H9 (cell line): Measurements from ENCODE around the gene MAPK11. TPM values are rescaled to one million over a fixed set of nuclear protein-coding genes. Genes with fewer than 3 reads are reported as not detected.

Experiments used
- DNase-seq: peaks from one replicate; pipeline ENCODE4 v3.0.0-alpha.2; 2017
- H2AFZ ChIP-seq: one replicate; pipeline ENCODE4 v1.6.1; 2013; ENCODE audit warnings: mild to moderate bottlenecking, low read length, control low read depth, moderate library complexity
- H2AK5ac ChIP-seq: 2 replicates; pipeline ENCODE4 v1.6.1; 2013; ENCODE audit warnings: low read length, control low read depth, mixed read lengths; ENCODE audit not compliant: insufficient read length
- H2BK120ac ChIP-seq: one replicate; pipeline ENCODE4 v1.6.1; 2013; ENCODE audit warnings: low read depth, mild to moderate bottlenecking, low read length, control low read depth, inconsistent platforms; ENCODE audit not compliant: poor library complexity, severe bottlenecking
- H2BK12ac ChIP-seq: 2 replicates; pipeline ENCODE4 v1.6.1; 2013; ENCODE audit warnings: low read length, control low read depth, mixed read lengths, low read depth; ENCODE audit not compliant: insufficient read length
- H2BK15ac ChIP-seq: 2 replicates; pipeline ENCODE4 v1.6.1; 2013; ENCODE audit warnings: low read depth, low read length, control low read depth
- H2BK20ac ChIP-seq: one replicate; pipeline ENCODE4 v1.6.1; 2013; ENCODE audit warnings: low read depth, mild to moderate bottlenecking, low read length, control low read depth, inconsistent platforms; ENCODE audit not compliant: poor library complexity, severe bottlenecking
- H2BK5ac ChIP-seq: 2 replicates; pipeline ENCODE4 v1.6.1; 2013; ENCODE audit warnings: low read length, control low read depth, mixed read lengths; ENCODE audit not compliant: insufficient read length
- H3K14ac ChIP-seq: 2 replicates; pipeline ENCODE4 v1.6.1; 2013; ENCODE audit warnings: low read length, control low read depth; ENCODE audit not compliant: insufficient read depth
- H3K18ac ChIP-seq: 2 replicates; pipeline ENCODE4 v1.6.1; 2013; ENCODE audit warnings: low read depth, mild to moderate bottlenecking, mixed read lengths, low read length, control low read depth; ENCODE audit not compliant: insufficient read length
- H3K23ac ChIP-seq: 2 replicates; pipeline ENCODE4 v1.6.1; 2013; ENCODE audit warnings: low read length, control low read depth, mixed read lengths, low read depth; ENCODE audit not compliant: insufficient read length
- H3K23me2 ChIP-seq: 2 replicates; pipeline ENCODE4 v1.6.1; 2013; ENCODE audit warnings: low read depth, mild to moderate bottlenecking, mixed read lengths, low read length, control low read depth; ENCODE audit not compliant: insufficient read length, poor library complexity, severe bottlenecking
- H3K27ac ChIP-seq: 2 replicates; pipeline ENCODE4 v1.5.1; 2013; ENCODE audit warnings: low read length, control low read depth, mixed read lengths, low read depth; ENCODE audit not compliant: insufficient read length
- H3K27me3 ChIP-seq: 2 replicates; pipeline ENCODE4 v1.6.1; 2013; ENCODE audit warnings: low read length, control low read depth, inconsistent platforms; ENCODE audit not compliant: insufficient read depth
- H3K4ac ChIP-seq: 2 replicates; pipeline ENCODE4 v1.6.1; 2013; ENCODE audit warnings: low read depth, mild to moderate bottlenecking, control low read depth, inconsistent platforms, low read length, moderate library complexity
- H3K4me1 ChIP-seq: 2 replicates; pipeline ENCODE4 v1.6.1; 2013; ENCODE audit warnings: low read length, control low read depth, inconsistent platforms; ENCODE audit not compliant: insufficient read depth
- H3K4me2 ChIP-seq: 2 replicates; pipeline ENCODE4 v1.6.1; 2013; ENCODE audit warnings: low read length, control low read depth, mixed read lengths; ENCODE audit not compliant: insufficient read length, insufficient read depth
- H3K56ac ChIP-seq: 2 replicates; pipeline ENCODE4 v1.6.1; 2013; ENCODE audit warnings: low read depth, mild to moderate bottlenecking, mixed read lengths, low read length, control low read depth; ENCODE audit not compliant: insufficient read length
- H3K79me1 ChIP-seq: 2 replicates; pipeline ENCODE4 v1.6.1; 2013; ENCODE audit warnings: low read depth, mild to moderate bottlenecking, moderate library complexity, low read length, control low read depth, inconsistent platforms; ENCODE audit not compliant: insufficient read depth, poor library complexity, severe bottlenecking
- H3K79me2 ChIP-seq: 2 replicates; pipeline ENCODE4 v1.6.1; 2013; ENCODE audit warnings: low read length, control low read depth, inconsistent platforms; ENCODE audit not compliant: insufficient read depth
- H3K9ac ChIP-seq: 2 replicates; pipeline ENCODE4 v1.6.1; 2013; ENCODE audit warnings: low read length, control low read depth, mixed read lengths; ENCODE audit not compliant: insufficient read length; ENCODE audit errors: extremely low read depth
- H3K9me3 ChIP-seq: one replicate; pipeline ENCODE4 v1.6.1; 2013; ENCODE audit warnings: low read depth, low read length, inconsistent platforms; ENCODE audit not compliant: control insufficient read depth
- H3T11ph ChIP-seq: one replicate; pipeline ENCODE4 v1.6.1; 2013; ENCODE audit warnings: mild to moderate bottlenecking, low read length, control low read depth, inconsistent platforms
- H4K20me1 ChIP-seq: one replicate; pipeline ENCODE4 v1.6.1; 2013; ENCODE audit not compliant: control insufficient read depth, insufficient read length, insufficient read depth
- H4K5ac ChIP-seq: 2 replicates; pipeline ENCODE4 v1.6.1; 2013; ENCODE audit warnings: low read depth, mild to moderate bottlenecking, mixed read lengths, low read length, control low read depth; ENCODE audit not compliant: insufficient read length
- H4K8ac ChIP-seq: replicated peaks from 2 replicates; pipeline ENCODE4 v1.6.1; 2013; ENCODE audit warnings: low read length, control low read depth, mixed read lengths, low read depth; ENCODE audit not compliant: insufficient read length
- H4K91ac ChIP-seq: 2 replicates; pipeline ENCODE4 v1.6.1; 2013; ENCODE audit warnings: low read depth, mild to moderate bottlenecking, moderate library complexity, mixed read lengths, low read length, control low read depth; ENCODE audit not compliant: insufficient read length
- H3K27ac Mint-ChIP-seq, 3 experiments: 2 replicates in 2 of 3; 3 replicates in 1 of 3; pipeline ENCODE4 v1.8.0; 2020 to 2021; ENCODE audit warnings: mixed read lengths in 3 of 3, mild to moderate bottlenecking in 1 of 3, moderate library complexity in 1 of 3
- H3K27me3 Mint-ChIP-seq: 2 replicates; pipeline ENCODE4 v1.8.0; 2021; ENCODE audit warnings: low read depth, mild to moderate bottlenecking, moderate library complexity, mixed read lengths
- H3K36me3 Mint-ChIP-seq, 3 experiments: 2 replicates in 2 of 3; 3 replicates in 1 of 3; pipeline ENCODE4 v1.8.0; 2020 to 2021; ENCODE audit warnings: low read depth in 3 of 3, mixed read lengths in 3 of 3; ENCODE audit not compliant: insufficient read depth in 1 of 3
- H3K4me1 Mint-ChIP-seq, 2 experiments: 2 replicates each; pipeline ENCODE4 v1.8.0; 2020; ENCODE audit warnings: mixed read lengths in 2 of 2
- H3K4me3 Mint-ChIP-seq, 2 experiments: 2 replicates in 1 of 2; 3 replicates in 1 of 2; pipeline ENCODE4 v1.8.0; 2020 to 2021; ENCODE audit warnings: mild to moderate bottlenecking in 2 of 2, mixed read lengths in 2 of 2, moderate library complexity in 1 of 2
- H3K9me3 Mint-ChIP-seq, 2 experiments: 2 replicates in 1 of 2; 3 replicates in 1 of 2; pipeline ENCODE4 v1.8.0; 2020; ENCODE audit warnings: mild to moderate bottlenecking in 2 of 2, mixed read lengths in 2 of 2, moderate library complexity in 1 of 2
- CTCF ChIP-seq: fragments of 200-600 bp; sonication (generic); conservative IDR thresholded peaks from 3 replicates; pipeline ENCODE4 v1.8.0; 2021; ENCODE audit warnings: antibody characterized with exemption, mild to moderate bottlenecking
- WGBS: extraction: QIAGEN DNeasy Blood & Tissue Kit; methylation state at CpG from one replicate; pipeline ENCODE4 v1.1.7; 2013; ENCODE audit warnings: missing lambda C conversion rate, low lambda C conversion rate, mixed read lengths; ENCODE audit not compliant: insufficient read length; ENCODE audit errors: extremely low coverage; 5-methylcytosine and 5-hydroxymethylcytosine counted together
- total RNA-seq: library from RNA; stranded (reverse); gene quantifications from 2 replicates; pipeline ENCODE4 v1.2.1, GENCODE V29; 2021

Gene MAPK11
- total RNA-seq, 1 experiment from 2014 or later, result 1.5 TPM

- peaks cover 15 to 61% (median 53%) of the 10 kb centered on the region in 3 experiments for H3K36me3 Mint-ChIP-seq
- no peak overlapping the region for H3K18ac ChIP-seq
Measured at GRCh38 chr22:50222508-50222907, 47.7 kb downstream of the MAPK11 start.

More at GRCh38 chr22:50222508-50222907, 47.7 kb downstream of the MAPK11 start:
- DNase-seq, result no peak
- Histone ChIP-seq H3K4me2 (no peak overlapping the region), H3K56ac (no peak overlapping the region), H2BK5ac (no peak overlapping the region), H3K14ac (no peak overlapping the region), H4K91ac (no peak overlapping the region), H4K5ac (no peak overlapping the region), H3T11ph (no peak overlapping the region), H3K23ac (no peak overlapping the region), H4K20me1 (peaks cover 3% of the 10 kb centered on the region), H3K79me1 (no peaks in the 10 kb centered on the region), H3K27me3 (no peaks in the 10 kb centered on the region), H3K27ac (no peak overlapping the region), H3K79me2 (no peaks in the 10 kb centered on the region), H3K4me1 (no peaks in the 10 kb centered on the region), H2AK5ac (no peak overlapping the region), H2BK12ac (no peak overlapping the region), H2BK20ac (no peak overlapping the region), H2BK120ac (no peak overlapping the region), H3K4ac (no peak overlapping the region), H3K9ac (no peak overlapping the region), H2AFZ (no peak overlapping the region), H3K23me2 (no peaks in the 10 kb centered on the region), H4K8ac (no peak overlapping the region), H2BK15ac (no peak overlapping the region), H3K9me3 (no peaks in the 10 kb centered on the region)
- Mint-ChIP-seq H3K27ac (no peak overlapping the region), H3K4me1 (peaks cover 5 to 9% of the 10 kb centered on the region in 2 experiments), H3K4me3 (no peak overlapping the region), H3K9me3 (no peaks in the 10 kb centered on the region), H3K27me3 (no peaks in the 10 kb centered on the region)
- no peak for TF ChIP-seq CTCF
- no CpG with 5 or more reads among the region's 8 CpGs for WGBS
